LNCaP clone FGC (cell line): ENCODE measurements around the gene PDE6G.

Experiments used
- DNase-seq: peaks from one replicate; pipeline ENCODE4 v3.0.0-alpha.2; 2011; ENCODE audit warnings: low read depth
- H3K4me3 ChIP-seq: 2 replicates; pipeline ENCODE4 v1.5.1; 2011; ENCODE audit warnings: mild to moderate bottlenecking, low read depth, low read length, control low read depth
- CTCF ChIP-seq: IDR thresholded peaks from 2 replicates; pipeline ENCODE4 v1.5.1; 2012; ENCODE audit warnings: mild to moderate bottlenecking; ENCODE audit not compliant: control insufficient read depth, insufficient read depth; ENCODE audit errors: extremely low read depth

Gene PDE6G

GRCh38 chr17:81644976-81645952 lies 11.1 kb downstream of the PDE6G start:
- no peak overlapping the region for H3K4me3 ChIP-seq
- no peak for TF ChIP-seq CTCF
- no peak for DNase-seq

DNA sequence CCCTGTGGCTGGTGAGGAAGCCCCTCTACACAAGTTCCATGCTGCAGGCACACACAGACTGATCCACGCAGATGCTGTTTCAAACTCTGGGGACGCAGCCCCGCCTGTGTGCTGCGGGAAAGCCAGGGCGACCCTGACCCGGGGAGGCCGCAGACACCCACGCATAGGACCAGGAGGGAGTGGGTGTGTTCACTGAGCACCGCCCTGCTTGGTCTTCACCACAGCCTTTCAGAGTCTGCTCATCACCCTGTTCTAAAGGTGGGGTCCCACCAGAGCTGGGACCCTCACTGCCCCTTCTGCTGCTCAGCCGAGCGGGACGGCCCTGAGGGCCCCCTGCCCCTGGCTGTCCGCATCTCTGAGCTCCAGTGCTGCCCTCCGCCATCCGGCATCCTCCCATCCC lies 11.8 kb downstream of the PDE6G start:
- H3K4me3 ChIP-seq = no peak overlapping the region
- DNase-seq = no peak
- TF ChIP-seq CTCF = no peak

GRCh38 chr17:81641825-81642489 lies 14.4 kb downstream of the PDE6G start:
- no peak overlapping the region for H3K4me3 ChIP-seq
- no peak for DNase-seq
- TF ChIP-seq CTCF = no peak

DNA sequence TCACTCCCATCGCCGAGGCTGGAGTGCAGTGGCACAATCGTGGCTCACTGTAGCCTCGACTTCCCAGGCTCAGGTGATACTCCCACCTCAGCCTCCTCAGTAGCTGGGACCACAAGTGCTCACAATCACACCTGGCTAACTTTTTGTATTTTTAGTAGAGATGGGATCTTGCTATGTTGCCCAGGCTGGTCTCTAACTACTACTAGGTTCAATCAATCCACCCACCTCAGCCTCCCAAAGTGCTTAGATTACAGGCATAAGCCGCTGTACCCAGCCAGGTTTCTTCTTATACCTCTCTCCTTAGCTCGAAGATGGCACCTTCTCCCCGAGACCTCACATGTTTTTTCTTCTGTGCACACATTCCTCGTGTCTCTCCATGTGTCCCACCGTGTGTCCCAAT lies 16.3 kb downstream of the PDE6G start:
- no peak for TF ChIP-seq CTCF
- no peak overlapping the region for H3K4me3 ChIP-seq
- no peak for DNase-seq

- H3K4me3 ChIP-seq = no peak overlapping the region
- no peak for DNase-seq
- no peak for TF ChIP-seq CTCF
Observed at GRCh38 chr17:81638683-81639082, 17.7 kb downstream of the PDE6G start.

DNA sequence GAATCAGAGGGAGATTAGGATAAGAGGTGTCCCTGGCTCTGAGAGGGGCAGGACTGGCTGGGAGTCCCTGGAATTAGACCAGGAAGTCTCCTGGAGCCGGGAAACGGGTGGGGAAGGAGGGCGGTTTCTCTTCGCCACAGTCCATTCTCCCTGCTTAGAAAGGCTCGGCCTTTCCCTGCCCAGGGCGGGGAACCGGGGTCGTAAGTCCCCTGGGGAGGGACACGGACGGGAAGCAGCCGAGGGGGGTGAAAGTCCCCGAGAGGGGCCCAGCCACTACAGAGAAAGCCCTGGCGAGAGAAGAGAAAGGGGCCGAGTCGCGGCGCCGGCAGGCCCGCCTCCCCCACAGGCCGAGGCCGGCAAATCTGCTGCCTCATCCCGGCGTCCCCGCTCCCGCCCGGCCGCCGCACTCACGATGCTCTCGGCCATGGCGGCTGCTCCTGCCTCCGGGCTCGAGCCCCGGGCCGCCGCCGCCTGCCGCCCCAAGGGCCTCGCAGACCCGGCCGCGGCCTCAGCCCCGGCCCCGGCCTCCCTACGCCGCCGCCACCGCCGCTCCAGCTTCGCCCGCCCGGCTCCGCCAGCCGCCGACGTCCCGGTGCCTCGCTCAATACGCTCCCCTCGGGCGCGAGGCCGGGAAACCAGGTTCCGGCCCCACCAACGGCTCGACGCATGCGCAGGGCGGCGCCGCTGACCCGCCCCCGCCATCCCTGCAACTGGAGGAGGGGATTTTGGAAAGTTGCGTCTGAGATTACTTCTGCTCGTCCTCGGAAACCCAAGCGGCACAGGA lies 19.6 kb downstream of the PDE6G start, which contains the start of the genes NPLOC4 and TSPAN10:
NPLOC4 (minus strand) TSS at position 608 of the 784 bp plus-strand sequence; CDS start at position 426, 182 bp downstream.
TSPAN10 (plus strand) TSS at position 692 of the 784 bp plus-strand sequence. CDS start 5,217 bp downstream, outside the sequence.
- H3K4me3 ChIP-seq = peak within 1 kb of the TSS; percentile 99
- peak; percentile 38 for DNase-seq
- no peak for TF ChIP-seq CTCF
